ENCODE results near the gene MAP2K4. TPM values are rescaled to one million over a fixed set of nuclear protein-coding genes. Genes with fewer than 3 reads are reported as not detected.

MAP2K4 gene
- total and polyA plus RNA-seq, 2 donors (not counting 1 experiment from before 2014, with no cell fraction given): 23.5 to 25.4 TPM

DNA sequence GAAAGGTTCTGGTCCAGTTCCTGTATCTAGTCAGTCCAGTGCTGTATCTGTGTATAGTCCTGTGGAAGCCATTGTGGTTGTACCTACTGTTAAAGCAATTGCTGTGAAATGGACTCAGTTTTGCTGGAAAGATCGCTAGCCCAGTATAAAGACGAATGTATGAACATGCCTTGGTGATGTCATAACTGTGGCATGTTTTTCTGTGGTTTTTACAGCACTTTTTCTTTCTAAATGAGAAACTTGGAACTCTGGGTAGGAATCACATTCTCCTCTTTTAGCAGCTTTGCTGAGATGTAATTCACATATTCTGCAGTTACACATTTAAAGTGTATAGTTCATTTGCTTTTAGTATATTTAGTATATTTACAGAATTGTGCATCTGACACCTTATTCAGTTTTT, 58.1 kb downstream of the MAP2K4 start:
- H3K4me2 ChIP-seq (ENCODE audit: extremely low read depth, insufficient read depth, low read length): no peak overlapping the region
- no peaks in the 10 kb centered on the region for H3K36me3 ChIP-seq (ENCODE audit: control insufficient read depth, insufficient read depth, low read length)
- peaks cover 2% of the 10 kb centered on the region for H3K79me2 ChIP-seq (ENCODE audit: control insufficient read depth, insufficient read depth, low read length)
- no peaks in the 10 kb centered on the region for H3K9me3 ChIP-seq (ENCODE audit: control insufficient read depth, insufficient read depth, low read depth, low read length)
- no peak overlapping the region for H2AFZ ChIP-seq (ENCODE audit: low read length)
- no peaks in the 10 kb centered on the region for H4K20me1 ChIP-seq (ENCODE audit: control insufficient read depth, extremely low read depth, insufficient read depth, low read length)
- H3K4me1 ChIP-seq (ENCODE audit: control insufficient read depth, extremely low read depth, insufficient read depth, low read length): no peaks in the 10 kb centered on the region
- H3K27ac ChIP-seq (ENCODE audit: insufficient read depth, low read length): no peak overlapping the region
- peak; percentile 78 to 89 for DNase-seq (ENCODE audit: low read depth in 2 of 2)
- no peak for TF ChIP-seq EZH2 (IDR thresholded peaks at IDR 0.05; ENCODE audit: low read length, missing control alignments)
- TF ChIP-seq, protein P1, sequence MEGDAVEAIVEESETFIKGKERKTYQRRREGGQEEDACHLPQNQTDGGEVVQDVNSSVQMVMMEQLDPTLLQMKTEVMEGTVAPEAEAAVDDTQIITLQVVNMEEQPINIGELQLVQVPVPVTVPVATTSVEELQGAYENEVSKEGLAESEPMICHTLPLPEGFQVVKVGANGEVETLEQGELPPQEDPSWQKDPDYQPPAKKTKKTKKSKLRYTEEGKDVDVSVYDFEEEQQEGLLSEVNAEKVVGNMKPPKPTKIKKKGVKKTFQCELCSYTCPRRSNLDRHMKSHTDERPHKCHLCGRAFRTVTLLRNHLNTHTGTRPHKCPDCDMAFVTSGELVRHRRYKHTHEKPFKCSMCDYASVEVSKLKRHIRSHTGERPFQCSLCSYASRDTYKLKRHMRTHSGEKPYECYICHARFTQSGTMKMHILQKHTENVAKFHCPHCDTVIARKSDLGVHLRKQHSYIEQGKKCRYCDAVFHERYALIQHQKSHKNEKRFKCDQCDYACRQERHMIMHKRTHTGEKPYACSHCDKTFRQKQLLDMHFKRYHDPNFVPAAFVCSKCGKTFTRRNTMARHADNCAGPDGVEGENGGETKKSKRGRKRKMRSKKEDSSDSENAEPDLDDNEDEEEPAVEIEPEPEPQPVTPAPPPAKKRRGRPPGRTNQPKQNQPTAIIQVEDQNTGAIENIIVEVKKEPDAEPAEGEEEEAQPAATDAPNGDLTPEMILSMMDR (conservative IDR thresholded peaks at IDR 0.05 in 1 of 2, IDR thresholded peaks at IDR 0.05 in 1 of 2; ENCODE audit: low read depth in 1 of 2, low read length in 2 of 2): no peak
- no peak overlapping the region for H3K9ac ChIP-seq (ENCODE audit: insufficient read depth, low read length)
- no peaks in the 10 kb centered on the region for H3K27me3 ChIP-seq (ENCODE audit: control insufficient read depth, insufficient read depth, low read length)
- no peak overlapping the region for H3K4me3 ChIP-seq (replicated peaks in 1 of 4; ENCODE audit: control extremely low read depth in 1 of 4, insufficient read depth in 1 of 4, low read depth in 3 of 4, low read length in 4 of 4)

DNA sequence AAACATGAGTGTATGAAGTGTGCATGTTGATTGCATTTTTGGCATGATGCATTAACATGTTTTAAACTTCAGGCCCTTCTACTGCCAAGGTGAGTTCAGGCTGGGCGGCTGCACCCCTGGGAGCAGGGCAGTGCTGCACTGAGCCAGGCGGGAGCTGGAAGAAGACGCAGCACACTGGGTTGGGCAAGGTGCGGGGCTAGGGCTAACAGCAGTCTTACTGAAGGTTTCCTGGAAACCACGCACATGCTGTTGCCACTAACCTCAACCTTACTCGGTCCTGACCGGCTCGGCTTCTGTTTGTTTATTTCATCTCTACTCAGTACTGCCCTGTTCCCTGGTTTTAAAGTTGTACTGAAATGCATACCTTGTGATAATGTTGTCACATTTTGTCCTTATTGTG, 61.0 kb downstream of the MAP2K4 start:
- no peak for DNase-seq (ENCODE audit: low read depth in 2 of 2)
- Histone ChIP-seq H3K79me2 (ENCODE audit: control insufficient read depth, insufficient read depth, low read length) (peaks cover 2% of the 10 kb centered on the region), H3K9ac (ENCODE audit: insufficient read depth, low read length) (no peak overlapping the region), H3K4me2 (ENCODE audit: extremely low read depth, insufficient read depth, low read length) (no peak overlapping the region), H3K4me1 (ENCODE audit: control insufficient read depth, extremely low read depth, insufficient read depth, low read length) (no peaks in the 10 kb centered on the region), H3K9me3 (ENCODE audit: control insufficient read depth, insufficient read depth, low read depth, low read length) (no peaks in the 10 kb centered on the region), H3K36me3 (ENCODE audit: control insufficient read depth, insufficient read depth, low read length) (no peaks in the 10 kb centered on the region), H3K27ac (ENCODE audit: insufficient read depth, low read length) (no peak overlapping the region), H2AFZ (ENCODE audit: low read length) (no peak overlapping the region), H3K27me3 (ENCODE audit: control insufficient read depth, insufficient read depth, low read length) (no peaks in the 10 kb centered on the region), H3K4me3 (replicated peaks in 1 of 4; ENCODE audit: control extremely low read depth in 1 of 4, insufficient read depth in 1 of 4, low read depth in 3 of 4, low read length in 4 of 4) (no peak overlapping the region), H4K20me1 (ENCODE audit: control insufficient read depth, extremely low read depth, insufficient read depth, low read length) (no peaks in the 10 kb centered on the region)
- TF ChIP-seq, protein P1 (conservative IDR thresholded peaks at IDR 0.05 in 1 of 2, IDR thresholded peaks at IDR 0.05 in 1 of 2; ENCODE audit: low read depth in 1 of 2, low read length in 2 of 2): no peak

DNA sequence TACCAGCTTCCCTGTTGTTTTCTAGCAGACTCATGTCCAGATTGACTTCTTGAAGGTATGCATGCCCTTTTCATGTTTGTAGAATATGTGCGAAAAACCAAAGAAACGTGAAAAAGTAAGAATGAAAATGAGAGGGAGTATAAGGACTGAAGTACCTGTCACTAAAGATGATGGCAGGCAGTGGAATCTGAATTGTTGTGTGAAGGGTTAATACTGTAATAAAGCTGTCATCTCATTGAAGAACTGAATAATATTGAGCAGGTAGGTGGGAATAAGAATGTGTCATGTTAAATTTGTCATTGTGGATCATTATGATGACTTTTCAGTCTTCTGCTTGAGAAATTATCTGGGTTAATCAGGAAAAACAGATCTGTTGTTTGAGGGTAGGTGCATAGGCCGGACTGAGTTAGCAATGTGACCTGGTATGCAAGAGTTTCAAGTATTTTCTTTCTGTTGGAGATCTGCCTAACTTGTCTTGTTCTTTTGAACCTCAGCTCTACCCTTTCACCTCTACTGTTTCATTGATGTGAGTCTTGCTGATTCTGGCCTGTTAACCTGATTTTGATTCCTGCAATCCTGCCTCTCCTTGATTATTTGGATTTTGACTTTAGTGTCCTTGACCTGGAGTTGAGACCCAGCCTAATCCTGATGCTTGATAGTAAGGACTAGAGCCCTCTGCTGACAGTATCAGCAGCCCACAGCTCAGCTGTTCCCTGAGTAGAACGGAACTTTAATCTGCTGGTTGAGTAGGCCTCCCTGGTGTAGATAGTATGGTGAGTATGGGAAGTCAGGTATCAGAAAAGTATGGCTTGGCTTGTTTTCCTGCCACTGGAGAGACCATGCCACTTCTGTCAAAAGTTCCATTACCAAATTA, 64.6 kb downstream of the MAP2K4 start:
- Histone ChIP-seq H3K36me3 (ENCODE audit: control insufficient read depth, insufficient read depth, low read length) (no peaks in the 10 kb centered on the region), H2AFZ (ENCODE audit: low read length) (no peak overlapping the region), H3K27ac (ENCODE audit: insufficient read depth, low read length) (no peak overlapping the region), H3K4me2 (ENCODE audit: extremely low read depth, insufficient read depth, low read length) (no peak overlapping the region), H3K4me1 (ENCODE audit: control insufficient read depth, extremely low read depth, insufficient read depth, low read length) (peaks cover 7% of the 10 kb centered on the region), H3K79me2 (ENCODE audit: control insufficient read depth, insufficient read depth, low read length) (no peaks in the 10 kb centered on the region), H3K4me3 (replicated peaks in 1 of 4; ENCODE audit: control extremely low read depth in 1 of 4, insufficient read depth in 1 of 4, low read depth in 3 of 4, low read length in 4 of 4) (no peak overlapping the region), H4K20me1 (ENCODE audit: control insufficient read depth, extremely low read depth, insufficient read depth, low read length) (no peaks in the 10 kb centered on the region), H3K27me3 (ENCODE audit: control insufficient read depth, insufficient read depth, low read length) (no peaks in the 10 kb centered on the region), H3K9ac (ENCODE audit: insufficient read depth, low read length) (no peak overlapping the region), H3K9me3 (ENCODE audit: control insufficient read depth, insufficient read depth, low read depth, low read length) (no peaks in the 10 kb centered on the region)
- no peak for TF ChIP-seq EZH2 (IDR thresholded peaks at IDR 0.05; ENCODE audit: low read length, missing control alignments)
- TF ChIP-seq, protein P1 (conservative IDR thresholded peaks at IDR 0.05 in 1 of 2, IDR thresholded peaks at IDR 0.05 in 1 of 2; ENCODE audit: low read depth in 1 of 2, low read length in 2 of 2): no peak
- DNase-seq (ENCODE audit: low read depth in 2 of 2): no peak

Measured in fibroblast of lung (primary cell).